ENCODE results near the gene GPR89B. TPM values are rescaled to one million over a fixed set of nuclear protein-coding genes. Genes with fewer than 3 reads are reported as not detected.
"Not testable (repeated sequence)": the region's sequence is repeated elsewhere in the genome, so short reads cannot be mapped to it uniquely, and the experiment has no call there.

Gene GPR89B
- total RNA-seq (2014; rRNA removed; shearing (Covaris generic)), result 24.6 and 35.0 TPM in 2 replicates

DNA sequence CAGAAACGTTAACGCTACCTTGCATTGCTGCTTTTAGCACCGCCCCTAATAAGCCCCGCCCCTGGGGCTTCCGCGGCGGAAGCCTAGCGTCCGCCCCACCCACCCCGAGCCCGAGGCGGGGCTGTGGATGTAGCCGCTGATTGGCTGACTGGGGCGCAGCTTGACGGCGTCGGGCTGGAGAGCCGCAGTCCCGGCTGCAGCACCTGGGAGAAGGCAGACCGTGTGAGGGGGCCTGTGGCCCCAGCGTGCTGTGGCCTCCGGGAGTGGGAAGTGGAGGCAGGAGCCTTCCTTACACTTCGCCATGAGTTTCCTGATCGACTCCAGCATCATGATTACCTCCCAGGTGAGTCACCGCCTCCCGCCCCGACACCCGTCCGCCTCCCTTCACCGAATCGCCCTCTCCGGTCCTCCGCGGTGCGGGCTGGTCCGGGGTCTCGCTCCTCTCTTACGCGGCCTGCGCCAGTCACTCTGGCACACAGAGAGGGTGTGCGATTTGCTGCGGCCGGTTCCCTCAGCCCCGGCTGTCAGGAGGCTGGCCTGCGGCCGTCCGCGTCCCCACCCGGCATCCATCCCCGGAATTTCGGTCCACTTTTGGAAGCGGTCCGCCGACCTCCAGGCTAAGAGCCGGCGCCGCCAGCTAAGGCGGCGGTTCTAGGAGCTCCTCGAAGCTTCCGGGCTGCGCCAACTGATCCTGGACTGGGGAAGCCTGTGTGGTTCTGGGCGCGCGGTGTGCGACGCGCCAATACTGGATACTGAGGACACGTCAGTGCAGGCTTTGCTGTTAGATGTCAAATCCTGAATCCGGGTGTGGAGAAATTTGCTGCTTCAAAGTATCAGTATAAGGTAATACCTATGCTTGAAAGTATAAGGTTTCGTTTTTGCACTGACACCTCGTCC, at the start of gene GPR89B:
Gene GPR89B (plus strand): TSS at position 185 of the 897 bp plus-strand sequence. CDS start 117 bp downstream, at position 302.
- DNase-seq (ENCODE audit: low spot score), result peak; percentile 85

DNA sequence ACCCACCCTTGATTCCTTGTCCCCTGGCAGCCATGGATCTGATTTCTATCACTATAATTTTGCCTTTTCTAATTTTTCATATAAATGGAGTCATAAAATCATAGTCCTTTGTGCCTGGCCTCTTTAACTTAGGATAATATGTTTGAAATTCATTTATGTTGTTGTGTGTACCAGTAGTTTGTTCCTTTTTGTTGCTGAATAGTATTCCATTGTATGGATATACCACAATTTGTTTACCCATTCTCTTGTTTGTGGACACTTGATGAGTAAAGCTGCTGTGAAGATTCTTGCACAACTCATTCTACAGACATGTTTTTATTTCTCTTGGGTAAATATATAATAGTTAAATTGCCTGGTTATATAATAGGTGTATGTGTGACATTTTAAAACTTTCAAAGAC, 48.3 kb upstream of the GPR89B start:
- DNase-seq (ENCODE audit: low spot score), result no peak

DNA sequence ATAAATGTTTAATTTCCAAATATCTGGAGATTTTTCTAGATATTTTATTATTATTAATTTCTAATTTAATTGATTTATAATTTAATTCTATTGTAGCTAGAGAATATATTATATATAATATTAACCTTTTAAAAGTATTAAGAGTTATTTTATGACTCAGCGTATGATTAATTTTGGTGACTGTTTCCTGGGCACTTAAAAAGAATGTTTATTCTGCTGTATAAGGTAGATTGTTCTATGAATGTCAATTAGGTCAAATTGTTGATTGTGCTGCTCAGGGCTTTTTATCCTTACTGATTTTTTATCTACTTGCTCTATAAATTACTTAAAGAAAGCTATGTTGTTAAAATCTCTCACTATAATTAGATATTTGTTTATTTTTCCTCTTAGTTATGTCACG, 45.7 kb upstream of the GPR89B start:
- DNase-seq (ENCODE audit: low spot score), result no peak

- peak; percentile 56 for DNase-seq (ENCODE audit: low spot score)
Observed at GRCh38 chr1:147890177-147890790, 37.9 kb upstream of the GPR89B start.

- no peak for DNase-seq (ENCODE audit: low spot score)
Observed at GRCh38 chr1:147891088-147891487, 37.1 kb upstream of the GPR89B start.

GRCh38 chr1:147892216-147892615, 36.0 kb upstream of the GPR89B start:
- DNase-seq (ENCODE audit: low spot score), result no peak

GRCh38 chr1:147892731-147893214, 35.4 kb upstream of the GPR89B start:
- peak; percentile 39 for DNase-seq (ENCODE audit: low spot score)

- no peak for DNase-seq (ENCODE audit: low spot score)
Observed at GRCh38 chr1:147895123-147895522, 33.1 kb upstream of the GPR89B start.

DNA sequence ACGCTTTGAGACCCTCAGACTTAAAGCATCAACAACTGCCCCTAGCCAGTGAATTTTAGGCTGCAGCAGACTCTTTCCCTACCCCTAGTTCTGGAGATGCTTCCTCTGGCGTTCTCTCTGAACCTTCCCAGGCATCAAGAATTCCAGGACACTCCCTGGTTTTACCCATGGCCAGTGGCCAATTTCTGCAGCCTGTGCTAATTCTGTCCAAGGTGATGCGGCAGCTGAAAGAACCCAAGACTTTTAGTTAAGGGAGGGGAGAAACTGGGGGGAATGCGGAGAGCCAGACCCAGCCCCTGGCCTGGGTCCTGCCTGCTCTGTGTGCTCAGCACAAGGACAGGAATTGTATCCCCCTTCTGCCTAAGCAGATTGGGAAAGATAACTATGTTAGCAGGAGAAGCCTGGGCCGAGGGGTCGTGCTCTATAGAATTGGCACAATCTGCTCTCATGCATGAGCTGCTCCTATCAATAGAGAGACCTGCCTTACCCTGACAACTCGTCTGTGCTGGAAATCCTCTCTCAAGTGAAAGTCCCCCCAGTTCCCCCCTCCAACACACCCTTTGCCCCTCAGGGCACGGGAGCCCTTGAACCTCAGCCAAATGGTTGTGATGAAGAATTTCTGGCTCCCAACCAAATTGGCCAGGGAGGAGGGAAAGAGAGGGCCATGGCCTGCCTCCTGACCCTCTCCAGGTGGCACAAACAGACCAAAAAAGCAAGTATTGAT, 31.0 kb upstream of the GPR89B start:
- DNase-seq (ENCODE audit: low spot score), result no peak

GRCh38 chr1:147897789-147898188, 30.4 kb upstream of the GPR89B start:
- DNase-seq (ENCODE audit: low spot score), result no peak

DNA sequence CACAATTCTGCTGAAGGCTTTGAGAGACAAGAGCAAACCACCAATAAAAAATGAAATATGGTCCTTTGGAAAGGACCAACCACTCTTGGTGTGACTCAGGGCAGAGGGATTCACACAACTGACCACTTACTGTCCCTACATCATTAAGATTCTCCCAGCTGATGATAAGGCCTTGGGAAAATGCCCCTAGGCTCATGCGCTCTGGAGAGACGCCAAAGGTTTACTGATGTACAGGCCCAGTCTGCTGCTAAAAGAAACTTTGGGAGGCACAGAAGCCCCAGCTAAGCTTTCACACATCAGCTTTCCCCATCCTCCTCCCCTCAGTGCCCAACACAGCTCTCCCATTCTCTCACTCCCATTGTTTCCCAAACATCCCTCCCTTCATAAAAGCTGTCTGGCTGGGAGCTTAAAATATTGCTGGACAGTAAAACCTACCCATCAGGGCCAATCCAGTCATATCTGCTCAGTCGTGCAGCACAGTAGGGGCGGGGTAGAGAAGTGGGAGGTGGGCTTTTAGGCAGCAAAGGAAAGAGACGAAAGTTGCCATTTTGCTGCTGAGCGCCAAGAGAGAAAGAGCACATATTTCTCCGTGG, 25.9 kb upstream of the GPR89B start, which contains the start of gene GJA8:
Gene GJA8 (plus strand): TSS at position 543 of the 593 bp plus-strand sequence. CDS start 5,161 bp downstream, outside the sequence.
- peak; percentile 67 for DNase-seq (ENCODE audit: low spot score)

GRCh38 chr1:147904726-147905125, 23.5 kb upstream of the GPR89B start:
- no peak for DNase-seq (ENCODE audit: low spot score)

DNA sequence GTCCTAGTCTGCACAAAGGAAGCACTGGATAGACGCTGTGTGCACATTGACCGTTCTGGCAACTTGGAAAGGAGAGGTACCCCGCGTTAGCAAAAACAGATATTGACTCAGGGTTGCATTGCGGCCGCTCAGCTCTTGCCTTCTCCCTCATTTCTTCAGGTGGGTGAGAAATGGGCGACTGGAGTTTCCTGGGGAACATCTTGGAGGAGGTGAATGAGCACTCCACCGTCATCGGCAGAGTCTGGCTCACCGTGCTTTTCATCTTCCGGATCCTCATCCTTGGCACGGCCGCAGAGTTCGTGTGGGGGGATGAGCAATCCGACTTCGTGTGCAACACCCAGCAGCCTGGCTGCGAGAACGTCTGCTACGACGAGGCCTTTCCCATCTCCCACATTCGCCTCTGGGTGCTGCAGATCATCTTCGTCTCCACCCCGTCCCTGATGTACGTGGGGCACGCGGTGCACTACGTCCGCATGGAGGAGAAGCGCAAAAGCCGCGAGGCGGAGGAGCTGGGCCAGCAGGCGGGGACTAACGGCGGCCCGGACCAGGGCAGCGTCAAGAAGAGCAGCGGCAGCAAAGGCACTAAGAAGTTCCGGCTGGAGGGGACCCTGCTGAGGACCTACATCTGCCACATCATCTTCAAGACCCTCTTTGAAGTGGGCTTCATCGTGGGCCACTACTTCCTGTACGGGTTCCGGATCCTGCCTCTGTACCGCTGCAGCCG, 20.3 kb upstream of the GPR89B start:
- DNase-seq (ENCODE audit: low spot score), result no peak

DNA sequence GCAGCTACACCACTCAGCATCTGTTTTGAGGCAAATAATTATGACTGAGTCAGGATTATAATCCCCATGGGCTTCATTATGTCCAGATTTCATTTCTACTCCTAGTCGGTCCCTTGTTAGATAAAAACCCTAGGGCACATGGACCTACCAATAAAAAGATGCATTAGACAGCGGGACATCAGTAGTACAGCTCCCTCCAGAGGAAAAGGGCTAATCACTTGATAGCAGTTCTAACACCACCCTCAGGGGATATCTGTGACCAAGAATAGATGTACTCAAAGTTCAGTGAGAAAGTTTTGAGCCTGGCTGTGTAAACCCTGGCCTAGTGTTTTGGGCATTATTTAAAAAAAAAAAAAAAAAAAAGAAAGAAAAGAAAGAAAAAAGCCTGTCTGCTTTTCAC, 15.7 kb upstream of the GPR89B start:
- no peak for DNase-seq (ENCODE audit: low spot score)

DNA sequence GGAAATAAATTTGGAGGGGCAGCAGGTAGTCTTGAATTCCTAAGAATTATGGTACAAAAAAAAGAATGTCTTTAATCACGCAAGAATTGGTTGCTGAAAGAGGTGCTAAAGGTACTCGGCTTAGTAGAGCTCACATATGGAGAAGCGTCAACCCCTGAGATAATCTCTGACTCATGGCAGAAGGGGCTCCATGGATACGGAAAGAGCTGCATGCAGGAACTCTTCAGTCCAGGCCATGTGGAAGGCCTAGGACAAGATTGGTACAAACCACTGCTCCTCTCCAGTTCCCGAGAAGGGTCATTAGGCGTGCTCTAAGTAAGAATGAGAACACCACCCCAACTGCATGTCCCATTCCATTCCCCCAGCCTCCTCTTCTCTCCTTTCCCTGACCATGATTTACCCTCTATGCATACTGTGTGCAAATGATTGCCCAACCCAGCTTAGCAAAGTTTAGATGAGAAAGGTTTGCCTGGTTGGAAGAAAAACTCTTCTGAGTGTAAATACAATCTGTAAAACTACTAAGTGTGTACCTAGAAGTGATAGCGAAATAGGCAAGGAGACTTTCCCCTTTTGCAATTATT, 14.8 kb upstream of the GPR89B start:
- no peak for DNase-seq (ENCODE audit: low spot score)

GRCh38 chr1:147919896-147920295, 8.3 kb upstream of the GPR89B start:
- no peak for DNase-seq (ENCODE audit: low spot score)

- DNase-seq (ENCODE audit: low spot score), result no peak
Observed at GRCh38 chr1:147924813-147925212, 3.4 kb upstream of the GPR89B start.

DNA sequence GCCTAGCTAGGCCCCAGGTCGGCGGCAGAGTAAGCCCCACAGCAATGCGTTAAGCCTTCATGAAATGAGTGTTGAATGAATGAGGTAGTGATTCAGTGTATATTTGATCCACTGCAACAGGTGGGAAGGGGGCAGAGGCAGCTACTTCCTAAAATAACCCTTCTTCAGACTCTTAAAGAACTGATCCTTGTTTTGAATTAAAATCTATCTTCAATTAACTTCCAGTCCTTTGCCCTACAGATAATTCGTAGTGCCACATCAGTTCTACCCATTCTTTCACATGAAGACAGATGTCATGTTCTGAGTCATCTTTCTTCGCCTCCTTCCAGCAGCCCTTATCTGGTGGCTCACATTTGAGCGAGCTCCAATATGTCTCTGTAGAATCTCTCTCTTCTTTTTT, 1.0 kb upstream of the GPR89B start:
- DNase-seq (ENCODE audit: low spot score), result not testable (repeated sequence)

GRCh38 chr1:147927689-147928088, 531 bp upstream of the GPR89B start:
- not testable (repeated sequence) for DNase-seq (ENCODE audit: low spot score)

GRCh38 chr1:147931137-147931536, 2.9 kb downstream of the GPR89B start:
- not testable (repeated sequence) for DNase-seq (ENCODE audit: low spot score)

GRCh38 chr1:147935296-147935695, 7.1 kb downstream of the GPR89B start:
- not testable (repeated sequence) for DNase-seq (ENCODE audit: low spot score)
